Gastrocnemius medialis (tissue), 4 donors: ENCODE results near the gene S100PBP.

ENCODE experiments used
- CTCF ChIP-seq, 5 experiments: fragments of 450-650 bp in 3 of 5; fragments of 200-600 bp in 2 of 5; sonication (generic) in 2 of 5; IDR thresholded peaks in 4 of 5; conservative IDR thresholded peaks in 1 of 5; 1 replicate in 4 of 5; 2 replicates in 1 of 5; pipeline ENCODE4 v1.5.1; 2016 to 2019; ENCODE audit warnings: antibody characterized with exemption in 5 of 5, mild to moderate bottlenecking in 3 of 5, moderate library complexity in 3 of 5
- POLR2A ChIP-seq, 2 donors: fragments of 450-650 bp; IDR thresholded peaks; one replicate each; pipeline ENCODE4 v1.6.1; 2017; ENCODE audit warnings: antibody characterized with exemption in 2 of 2, mild to moderate bottlenecking in 2 of 2, moderate library complexity in 2 of 2

GRCh38 chr1:32848354-32849063 lies 31.1 kb downstream of the S100PBP start:
- TF ChIP-seq CTCF (IDR thresholded peaks at IDR 0.05 in 4 of 5, conservative IDR thresholded peaks at IDR 0.05 in 1 of 5), result no peak
- no peak for TF ChIP-seq POLR2A (IDR thresholded peaks at IDR 0.05)
